AG10803 (cell line): ENCODE data around the gene RBBP8NL.

Experiments used
- DNase-seq: peaks from one replicate; pipeline ENCODE4 v3.0.0; 2010; ENCODE audit warnings: low read depth
- H3K4me3 ChIP-seq: 2 replicates; pipeline ENCODE4 v1.5.1; 2011; ENCODE audit warnings: mild to moderate bottlenecking, low read length, control low read depth
- TF ChIP-seq, protein P1 (sequence below): conservative IDR thresholded peaks from 2 replicates; pipeline ENCODE4 v1.5.1; 2011; ENCODE audit warnings: mild to moderate bottlenecking, low read length, control low read depth, inconsistent platforms

Gene RBBP8NL

DNA sequence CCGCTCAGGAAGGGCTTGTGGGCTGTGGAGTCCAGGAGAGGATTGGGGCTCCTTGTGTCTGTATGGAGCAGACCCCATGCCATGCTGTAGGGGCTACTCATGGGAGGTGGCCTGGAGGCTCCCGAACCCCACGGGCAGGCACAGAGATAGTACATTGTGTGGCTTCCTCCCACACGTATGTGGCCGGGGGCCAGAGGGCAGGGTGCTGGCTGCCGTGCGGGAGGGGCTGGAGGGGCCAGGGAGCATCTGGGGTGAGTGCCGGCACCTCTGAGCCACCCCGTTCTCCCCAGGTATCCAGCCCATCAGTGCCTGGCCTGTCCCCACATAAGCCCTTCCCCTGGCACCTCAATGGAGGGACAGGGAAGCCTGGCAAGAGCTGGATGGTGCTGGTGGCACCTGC, 7.6 kb downstream of the RBBP8NL start:
- TF ChIP-seq, protein P1, sequence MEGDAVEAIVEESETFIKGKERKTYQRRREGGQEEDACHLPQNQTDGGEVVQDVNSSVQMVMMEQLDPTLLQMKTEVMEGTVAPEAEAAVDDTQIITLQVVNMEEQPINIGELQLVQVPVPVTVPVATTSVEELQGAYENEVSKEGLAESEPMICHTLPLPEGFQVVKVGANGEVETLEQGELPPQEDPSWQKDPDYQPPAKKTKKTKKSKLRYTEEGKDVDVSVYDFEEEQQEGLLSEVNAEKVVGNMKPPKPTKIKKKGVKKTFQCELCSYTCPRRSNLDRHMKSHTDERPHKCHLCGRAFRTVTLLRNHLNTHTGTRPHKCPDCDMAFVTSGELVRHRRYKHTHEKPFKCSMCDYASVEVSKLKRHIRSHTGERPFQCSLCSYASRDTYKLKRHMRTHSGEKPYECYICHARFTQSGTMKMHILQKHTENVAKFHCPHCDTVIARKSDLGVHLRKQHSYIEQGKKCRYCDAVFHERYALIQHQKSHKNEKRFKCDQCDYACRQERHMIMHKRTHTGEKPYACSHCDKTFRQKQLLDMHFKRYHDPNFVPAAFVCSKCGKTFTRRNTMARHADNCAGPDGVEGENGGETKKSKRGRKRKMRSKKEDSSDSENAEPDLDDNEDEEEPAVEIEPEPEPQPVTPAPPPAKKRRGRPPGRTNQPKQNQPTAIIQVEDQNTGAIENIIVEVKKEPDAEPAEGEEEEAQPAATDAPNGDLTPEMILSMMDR = no peak
- H3K4me3 ChIP-seq = no peak overlapping the region
- no peak for DNase-seq

DNA sequence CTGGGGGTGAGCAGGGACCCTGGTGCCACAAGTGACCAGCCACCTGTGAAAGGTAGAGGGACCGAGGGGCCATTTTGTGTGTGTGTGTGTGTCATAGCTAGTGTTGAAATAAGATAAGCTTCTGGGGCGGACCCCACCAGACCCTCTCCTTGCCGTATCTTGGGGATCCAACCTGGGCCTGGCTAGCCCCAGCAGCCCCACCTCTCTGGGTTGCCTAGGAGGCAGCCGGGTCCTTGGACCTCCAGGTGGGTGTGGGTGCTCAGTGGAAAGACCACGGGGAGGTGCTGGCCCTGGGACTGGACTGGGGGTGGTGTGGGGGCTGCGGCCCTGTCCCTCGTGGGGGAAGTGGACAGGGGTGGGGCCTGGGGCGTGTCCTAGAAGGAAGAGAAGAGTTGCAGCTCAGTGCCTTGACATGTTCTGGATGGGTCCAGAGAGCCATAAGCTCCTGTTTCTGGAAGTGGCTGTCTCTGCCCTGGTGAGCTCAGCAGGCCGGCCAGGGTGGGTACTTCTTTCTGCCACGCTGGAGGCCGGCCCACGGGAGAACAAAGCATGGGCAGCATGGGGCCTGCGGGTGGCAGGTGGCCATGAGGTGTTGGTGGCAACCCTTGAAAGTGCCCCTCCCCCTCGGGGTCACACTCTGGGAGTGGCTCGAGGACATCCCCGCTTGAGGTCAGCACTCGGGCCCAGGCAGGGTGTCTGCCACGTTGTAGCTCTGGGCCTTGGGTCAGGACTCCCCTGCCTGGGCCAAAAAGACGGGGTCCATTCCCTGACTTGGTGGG, 8.4 kb downstream of the RBBP8NL start:
- no peak overlapping the region for H3K4me3 ChIP-seq
- TF ChIP-seq, protein P1 = no peak
- no peak for DNase-seq

DNA sequence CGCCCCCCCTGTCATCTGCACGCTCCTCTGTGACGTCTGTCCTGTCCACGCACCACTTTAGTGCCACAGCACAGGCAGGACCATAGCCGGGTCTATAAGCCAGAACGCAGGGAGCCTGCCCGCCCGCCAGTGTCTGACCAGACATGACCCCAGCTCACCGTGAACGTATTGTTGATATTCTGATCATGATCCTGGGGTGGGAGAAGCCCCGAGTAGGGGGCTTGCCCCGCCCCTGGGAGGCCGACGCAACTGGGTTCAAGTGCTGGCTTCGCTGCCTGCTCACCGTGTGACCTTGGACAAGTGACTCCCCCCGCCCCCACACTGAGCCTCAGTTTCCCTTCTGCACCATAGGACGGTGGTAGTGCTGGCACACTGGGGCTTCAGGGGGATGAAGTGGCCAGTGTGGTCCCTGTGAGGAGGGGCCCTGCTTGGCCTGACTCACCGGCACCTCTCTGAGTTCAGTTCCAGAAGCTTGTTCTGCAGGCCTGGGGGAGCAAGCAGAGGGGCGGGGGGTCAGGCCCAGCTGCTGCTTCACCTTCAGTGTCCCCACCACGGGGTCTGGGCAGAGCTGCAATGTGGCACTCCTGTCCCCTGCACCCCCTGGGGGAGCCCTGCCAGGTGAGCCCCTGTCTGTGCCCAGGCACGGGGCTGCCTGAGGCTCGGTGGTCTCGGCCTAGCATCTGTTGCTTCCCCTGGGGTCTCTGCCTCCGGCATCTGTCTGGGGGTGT, 9.2 kb downstream of the RBBP8NL start:
- no peak overlapping the region for H3K4me3 ChIP-seq
- no peak for DNase-seq
- TF ChIP-seq, protein P1 = no peak

DNA sequence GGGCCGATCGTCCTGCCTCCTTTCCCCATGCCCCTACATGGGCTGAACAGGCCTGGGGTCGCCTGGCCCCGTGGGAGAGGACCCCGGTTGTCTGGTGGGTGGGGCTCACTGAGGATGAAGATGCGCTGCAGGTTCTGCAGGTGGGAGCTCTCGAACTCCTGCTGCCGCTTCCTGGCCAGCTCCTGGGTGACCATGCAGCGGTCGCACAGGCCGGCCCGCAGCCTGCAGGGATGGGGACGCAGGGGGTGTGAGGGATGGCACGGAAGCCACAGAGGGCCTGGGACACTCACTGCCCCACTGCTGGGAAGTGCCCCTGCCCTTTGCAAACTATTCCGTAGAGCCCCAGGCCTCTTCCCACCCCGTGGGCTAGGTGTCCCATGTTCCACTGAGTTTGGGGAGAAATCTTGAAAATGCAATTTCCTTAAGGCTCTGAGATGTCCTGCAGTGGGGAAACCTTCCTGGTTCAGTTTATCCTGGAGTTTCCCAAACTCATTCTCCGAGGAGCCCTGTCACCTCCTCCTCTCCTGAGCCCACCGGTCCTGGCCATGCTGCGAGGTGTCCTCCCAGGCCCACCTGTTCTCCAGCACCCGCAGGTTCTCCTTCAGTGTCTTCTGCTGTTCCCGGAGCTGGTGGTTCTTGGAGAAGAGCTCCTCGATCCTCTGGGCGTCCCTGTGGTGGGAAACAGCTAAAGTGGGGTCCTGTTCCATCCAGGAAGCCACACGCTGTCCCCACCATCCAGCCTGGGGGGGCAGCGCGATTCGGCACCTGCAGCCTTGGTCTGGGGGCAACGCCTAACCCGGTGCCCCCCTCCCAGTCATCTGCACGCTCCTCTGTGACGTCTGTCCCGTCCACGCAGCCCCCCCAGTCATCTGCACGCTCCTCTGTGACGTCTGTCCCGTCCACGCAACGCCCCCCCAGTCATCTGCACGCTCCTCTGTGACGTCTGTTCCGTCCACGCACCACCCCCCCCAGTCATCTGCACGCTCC, 10.4 kb downstream of the RBBP8NL start:
- TF ChIP-seq, protein P1 = no peak
- no peak for DNase-seq
- H3K4me3 ChIP-seq = no peak overlapping the region

DNA sequence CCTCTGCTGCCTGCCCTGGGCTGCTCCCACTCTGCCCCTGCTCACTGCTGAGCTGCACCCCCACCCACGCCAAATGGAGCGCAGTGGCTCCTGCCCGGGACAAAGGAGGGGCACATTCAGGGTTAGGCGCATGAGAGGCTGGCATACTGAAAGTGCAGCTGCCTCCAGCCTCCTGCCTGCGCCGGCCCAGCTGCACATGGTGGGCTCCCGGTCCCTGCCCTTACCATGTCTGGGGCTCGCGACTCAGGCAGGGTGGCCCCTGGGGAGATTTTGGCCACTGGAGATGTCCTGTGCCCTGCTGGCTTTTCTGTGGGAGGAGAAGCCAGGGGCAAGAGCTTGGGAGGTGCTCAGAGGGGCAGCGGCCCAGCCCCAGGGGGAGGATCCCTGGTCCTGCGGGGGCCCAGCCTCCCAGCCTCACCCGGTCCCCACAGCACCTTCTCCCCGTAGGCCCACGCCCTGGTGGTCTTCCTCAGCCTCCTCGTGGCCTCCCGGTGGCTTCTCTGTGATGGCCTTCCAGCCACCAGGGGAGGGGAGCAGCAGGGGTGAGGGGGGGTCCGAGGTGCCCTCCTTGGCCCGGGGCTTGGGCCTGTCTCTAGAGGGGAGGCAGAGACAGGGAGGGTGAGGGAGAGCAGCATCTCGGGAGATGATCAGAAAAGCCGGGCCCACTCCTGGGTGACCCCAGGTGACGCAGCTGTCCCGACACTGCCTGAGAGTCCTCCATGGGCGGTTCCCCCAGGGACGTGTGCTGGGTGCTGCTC, 11.8 kb downstream of the RBBP8NL start:
- TF ChIP-seq, protein P1 = no peak
- DNase-seq = no peak
- no peak overlapping the region for H3K4me3 ChIP-seq

DNA sequence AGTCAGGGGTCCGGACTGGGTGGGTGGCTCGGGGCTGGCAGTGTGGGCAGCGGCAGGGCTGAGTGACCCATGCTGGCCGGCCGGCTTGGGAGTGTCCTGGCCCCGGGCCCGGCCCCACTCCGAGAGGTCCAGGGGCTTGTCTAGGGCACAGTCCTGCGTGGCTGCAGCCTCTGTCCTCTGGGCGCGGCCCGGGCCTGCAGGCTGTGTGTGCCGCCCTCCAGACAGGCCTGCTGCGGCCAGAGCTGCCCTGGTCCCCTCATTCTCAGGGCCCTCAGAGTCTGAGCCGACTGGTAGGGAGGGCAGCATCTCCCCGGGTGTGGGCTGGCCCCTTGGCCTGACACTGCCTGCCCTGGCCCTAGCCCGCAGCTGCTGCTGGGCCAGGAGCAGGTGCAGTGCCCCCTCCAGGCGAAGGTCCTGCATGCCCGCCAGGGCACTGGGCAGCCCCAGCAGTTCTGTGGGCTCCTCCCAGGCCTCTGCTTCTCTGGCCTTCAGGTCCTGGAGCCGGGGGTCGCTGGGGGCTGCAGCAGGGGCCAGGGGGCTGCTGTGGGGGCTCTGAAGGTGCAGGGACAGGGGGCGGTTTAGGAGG, 13.3 kb downstream of the RBBP8NL start:
- H3K4me3 ChIP-seq = no peak overlapping the region
- TF ChIP-seq, protein P1 = no peak
- no peak for DNase-seq
